Inflammatory macrophage treated with lipopolysaccharide for 4 hours (primary cell): ENCODE measurements around the gene PRTG.
"Not testable (repeated sequence)": the region's sequence is repeated elsewhere in the genome, so short reads cannot be mapped to it uniquely, and the experiment has no call there.

Source experiments
- DNase-seq: peaks from one replicate; pipeline ENCODE4 v3.0.0-alpha.2; 2020

The PRTG gene

GRCh38 chr15:55742927-55743728 lies at the start of gene PRTG:
Gene PRTG (minus strand): TSS chr15:55743152. CDS start chr15:55742931, 221 bp downstream.
- DNase-seq, result no peak

DNA sequence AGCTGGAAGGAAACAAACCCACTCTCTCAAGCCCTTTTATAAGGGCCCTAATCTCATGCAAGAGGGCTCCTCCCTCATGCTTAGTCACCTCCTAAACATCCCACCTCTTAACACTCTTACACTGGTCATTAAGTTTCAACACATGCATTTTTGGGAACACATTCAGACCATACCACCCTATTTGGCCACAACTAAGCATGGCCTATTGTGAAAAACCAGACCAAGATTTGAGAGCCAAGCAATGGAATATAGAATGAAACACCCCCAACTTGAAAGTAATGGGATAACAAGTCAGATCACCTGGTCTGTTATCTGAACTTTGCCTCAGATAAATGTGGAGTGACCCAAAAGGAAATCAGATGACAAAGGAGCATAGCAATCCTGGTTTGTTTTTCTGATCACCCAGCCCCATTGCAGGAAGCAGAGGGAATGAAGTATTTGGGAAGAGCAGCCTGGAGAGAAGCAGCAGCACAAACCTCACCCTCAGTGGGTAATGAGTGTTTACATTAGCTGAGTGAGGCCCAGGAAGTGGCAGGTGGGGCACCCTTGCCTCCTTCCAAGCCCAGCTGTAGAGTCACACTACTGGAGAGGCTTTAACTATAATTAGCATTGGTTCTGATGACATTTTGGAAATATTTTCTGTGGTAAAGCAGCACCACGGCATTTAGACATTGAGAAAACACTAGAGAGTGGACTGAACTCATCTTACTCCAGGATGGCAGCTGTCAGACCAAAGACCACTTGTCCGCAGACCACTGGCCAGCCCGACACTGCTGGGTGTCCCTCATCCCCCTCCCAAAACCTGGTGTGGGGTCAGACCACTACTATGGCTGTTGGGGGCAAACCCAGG lies 48.8 kb upstream of the PRTG start:
- no peak for DNase-seq

GRCh38 chr15:55789066-55789660 lies 46.2 kb upstream of the PRTG start:
- no peak for DNase-seq

- DNase-seq, result no peak
Measured at GRCh38 chr15:55786341-55786740, 43.4 kb upstream of the PRTG start.

- DNase-seq, result not testable (repeated sequence)
Measured at GRCh38 chr15:55785593-55785992, 42.6 kb upstream of the PRTG start.

DNA sequence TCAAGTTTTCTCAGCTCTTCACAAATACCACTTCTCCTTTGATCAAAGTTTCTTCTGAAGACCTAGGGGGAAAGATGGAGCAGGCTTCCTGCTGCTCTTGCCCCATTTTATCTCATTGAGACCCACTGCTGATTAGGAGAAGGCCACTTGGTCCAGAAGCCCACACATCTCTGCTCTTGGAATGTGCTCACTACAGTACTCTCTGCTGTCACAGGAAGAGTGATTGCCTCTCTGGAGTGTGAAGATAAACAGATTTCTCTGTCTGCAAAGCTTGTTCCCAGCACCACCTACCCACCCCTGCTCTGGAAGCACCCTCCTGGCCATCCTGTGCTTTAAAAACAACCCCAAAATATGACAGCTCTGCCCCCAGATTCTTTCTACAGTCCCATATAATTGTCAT lies 41.3 kb upstream of the PRTG start:
- DNase-seq, result no peak

DNA sequence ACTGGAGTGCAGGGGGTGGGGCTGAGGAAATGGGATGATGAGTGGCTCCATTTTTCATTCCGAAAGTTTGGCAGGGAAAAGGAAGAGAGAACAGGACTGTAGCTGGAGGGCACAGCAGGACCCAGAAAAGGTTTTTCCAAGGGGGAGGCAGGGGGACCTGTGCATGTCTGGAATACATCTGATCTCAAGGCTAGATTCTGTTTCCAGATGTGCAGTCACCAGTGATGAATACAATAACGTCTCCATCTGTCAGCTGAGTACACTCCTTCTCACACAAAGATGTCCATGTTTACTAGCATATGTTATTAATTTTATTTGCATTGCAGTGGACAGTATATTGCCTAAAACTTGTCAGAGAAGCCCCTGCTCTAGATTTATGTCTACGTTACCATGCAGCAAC lies 39.9 kb upstream of the PRTG start:
- no peak for DNase-seq

DNA sequence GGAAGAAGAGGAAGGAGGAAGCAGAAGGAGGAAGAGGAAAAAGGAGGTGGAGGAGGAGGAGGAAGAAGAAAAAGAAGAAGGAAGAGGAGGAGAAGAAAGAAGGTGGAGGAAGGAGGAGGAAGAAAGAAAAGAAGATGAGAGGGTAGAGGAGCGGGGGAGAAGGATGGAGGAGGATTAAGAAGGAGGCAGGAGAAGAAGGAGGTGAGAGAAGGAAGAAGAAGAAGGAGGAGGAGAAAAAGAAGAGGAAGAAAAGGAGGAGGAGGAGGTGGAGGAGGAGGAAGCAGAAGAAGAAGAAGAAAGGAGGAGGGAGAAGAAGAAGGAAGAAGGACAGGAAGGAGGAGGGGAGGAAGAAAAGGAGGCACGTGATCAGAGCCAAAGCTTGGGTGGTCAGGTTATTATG lies 37.3 kb upstream of the PRTG start:
- no peak for DNase-seq

DNA sequence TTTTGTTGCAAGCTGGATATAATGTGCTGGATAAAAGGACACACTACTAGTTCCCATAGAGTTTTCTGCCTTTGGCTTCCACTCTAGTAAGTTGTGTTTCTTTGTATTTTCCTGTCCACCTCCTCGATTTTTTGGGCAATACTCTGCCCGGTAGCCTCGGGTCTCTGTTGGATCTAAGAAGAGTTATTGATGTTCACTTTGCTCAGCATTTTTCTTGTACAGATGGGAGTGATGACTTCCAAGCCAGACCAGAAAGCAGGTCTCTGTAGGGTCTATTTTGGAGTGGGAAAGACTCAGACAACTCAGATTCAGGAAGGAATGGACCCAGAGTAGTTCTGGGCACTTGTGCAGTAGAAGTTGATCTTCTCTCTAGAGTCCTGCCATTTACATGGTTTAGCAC lies 36.0 kb upstream of the PRTG start:
- no peak for DNase-seq

GRCh38 chr15:55775316-55775715 lies 32.4 kb upstream of the PRTG start:
- DNase-seq, result no peak

DNA sequence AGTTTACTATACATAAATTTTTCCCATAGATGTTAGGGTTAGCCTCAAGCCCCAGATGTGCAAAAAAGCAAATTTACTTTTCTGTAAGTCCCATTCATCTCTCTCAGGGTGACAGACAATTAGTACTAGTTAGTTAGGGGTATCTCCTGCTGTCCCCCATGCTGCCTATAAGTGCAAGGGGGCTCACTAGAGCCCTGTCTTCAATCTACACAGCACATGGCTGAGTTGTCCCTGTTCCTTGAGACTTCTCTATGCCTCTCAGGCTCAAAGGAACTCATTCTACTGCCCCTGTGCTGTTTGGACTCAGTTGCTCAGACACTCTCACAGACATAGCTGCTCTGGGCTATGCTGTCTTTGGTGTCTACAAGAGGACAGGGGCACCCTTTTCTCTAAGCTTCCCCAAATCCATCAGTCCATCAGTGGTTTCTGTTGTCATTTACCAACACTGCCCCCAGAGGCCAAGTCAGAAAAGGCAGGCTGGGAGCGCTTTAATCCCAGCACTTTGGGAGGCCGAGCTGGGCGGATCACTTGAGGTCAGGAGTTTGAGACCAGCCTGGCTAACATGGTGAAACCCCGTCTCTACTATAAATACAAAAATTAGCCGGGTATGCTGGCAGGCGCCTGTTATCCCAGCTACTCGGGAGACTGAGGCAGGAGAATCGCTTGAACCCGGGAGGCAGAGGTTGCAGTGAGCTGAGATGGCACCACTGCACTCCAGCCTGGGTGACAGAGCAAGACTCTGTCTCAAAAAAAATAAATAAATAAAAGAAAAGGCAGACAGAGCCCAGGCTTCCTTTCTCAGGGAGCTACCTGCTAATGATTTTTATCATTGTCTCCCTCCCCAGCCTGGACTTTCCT lies 31.4 kb upstream of the PRTG start:
- peak; percentile 50 for DNase-seq

GRCh38 chr15:55770806-55771205 lies 27.9 kb upstream of the PRTG start:
- no peak for DNase-seq

DNA sequence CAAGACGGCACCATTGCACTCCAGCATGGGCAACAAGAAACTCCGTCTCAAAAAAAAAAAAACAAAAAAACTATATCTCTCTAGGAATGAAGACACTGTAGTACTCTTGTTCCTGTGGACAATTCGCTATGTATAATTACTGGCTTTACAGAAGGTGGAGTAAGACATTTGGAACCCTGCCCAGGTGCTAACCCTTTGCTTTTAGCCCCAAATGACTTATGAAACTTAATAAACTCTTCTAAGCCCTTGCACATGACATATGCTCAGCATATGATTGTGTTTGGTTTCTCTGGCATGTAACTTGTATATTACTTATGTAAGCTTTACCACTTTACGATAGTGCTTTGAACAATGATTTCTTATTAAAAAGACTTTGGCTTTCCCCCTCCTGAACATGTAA lies 27.3 kb upstream of the PRTG start:
- no peak for DNase-seq

DNA sequence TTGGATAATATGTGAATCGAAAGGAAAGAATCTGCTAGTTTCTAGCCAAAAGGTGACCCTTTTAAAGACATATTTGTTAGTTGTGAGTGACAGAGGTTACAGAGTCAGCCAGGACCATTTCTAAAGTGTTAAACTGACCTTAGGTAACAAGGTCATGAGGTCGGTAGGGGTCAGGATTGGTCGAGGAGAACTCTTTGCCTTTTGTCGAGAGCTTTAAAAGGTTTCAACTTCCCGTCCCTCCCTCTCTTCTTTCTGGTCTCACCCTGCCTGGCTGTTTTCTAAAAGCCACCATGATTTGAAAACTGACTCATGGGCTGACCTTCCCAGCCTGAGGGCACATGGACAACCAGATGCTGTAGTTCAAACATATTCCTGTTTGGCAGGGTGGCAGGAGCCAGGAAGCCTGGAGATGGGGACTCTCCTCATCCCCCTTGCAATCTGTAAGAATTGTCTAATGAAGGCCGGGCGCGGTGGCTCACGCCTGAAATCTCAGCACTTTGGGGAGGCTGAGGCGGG lies 25.8 kb upstream of the PRTG start:
- DNase-seq, result no peak

- DNase-seq, result no peak
Measured at GRCh38 chr15:55766676-55767075, 23.7 kb upstream of the PRTG start.

GRCh38 chr15:55764398-55764797 lies 21.4 kb upstream of the PRTG start:
- no peak for DNase-seq

DNA sequence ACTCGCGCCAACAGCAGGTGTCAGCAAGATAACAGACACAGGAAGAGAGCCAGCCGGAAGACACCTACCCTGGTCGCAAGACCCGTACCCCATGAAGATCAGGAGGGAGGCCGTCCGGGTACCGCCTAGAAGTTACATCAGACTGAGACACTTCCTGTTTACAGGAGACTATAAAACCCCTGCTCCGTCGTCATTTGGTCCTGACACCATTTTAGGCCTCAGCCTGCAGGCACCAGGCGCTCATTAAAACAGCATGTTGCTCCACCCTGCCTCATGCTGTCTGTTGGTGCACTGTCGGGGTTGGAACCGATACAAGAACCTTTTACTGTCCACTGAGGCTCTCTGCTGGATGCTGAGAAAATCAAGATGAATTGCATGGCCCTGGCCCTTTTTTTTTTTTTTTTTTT lies 15.6 kb upstream of the PRTG start:
- no peak for DNase-seq

GRCh38 chr15:55753433-55753832 lies 10.5 kb upstream of the PRTG start:
- not testable (repeated sequence) for DNase-seq

DNA sequence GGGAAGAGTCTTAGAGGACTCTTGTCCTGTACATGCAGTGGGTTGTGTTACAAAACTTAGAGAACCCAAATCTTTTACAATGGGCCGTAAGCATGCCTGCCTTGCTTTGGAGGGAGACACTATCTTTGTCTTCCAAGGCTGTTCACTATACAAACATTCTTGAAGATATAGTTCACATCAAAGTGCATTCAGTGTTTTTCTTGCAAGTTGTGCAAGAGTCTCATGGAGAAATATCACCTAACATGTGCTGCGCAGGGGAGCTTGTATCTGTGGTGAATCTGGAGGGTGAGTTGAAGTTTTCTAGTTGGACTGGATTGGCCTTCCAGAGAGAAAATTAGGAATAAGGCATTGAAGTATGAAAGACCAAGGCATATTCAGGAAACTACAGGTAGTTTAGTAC lies 7.8 kb upstream of the PRTG start:
- DNase-seq, result no peak

- no peak for DNase-seq
Measured at GRCh38 chr15:55743729-55744655, 1.0 kb upstream of the PRTG start.

DNA sequence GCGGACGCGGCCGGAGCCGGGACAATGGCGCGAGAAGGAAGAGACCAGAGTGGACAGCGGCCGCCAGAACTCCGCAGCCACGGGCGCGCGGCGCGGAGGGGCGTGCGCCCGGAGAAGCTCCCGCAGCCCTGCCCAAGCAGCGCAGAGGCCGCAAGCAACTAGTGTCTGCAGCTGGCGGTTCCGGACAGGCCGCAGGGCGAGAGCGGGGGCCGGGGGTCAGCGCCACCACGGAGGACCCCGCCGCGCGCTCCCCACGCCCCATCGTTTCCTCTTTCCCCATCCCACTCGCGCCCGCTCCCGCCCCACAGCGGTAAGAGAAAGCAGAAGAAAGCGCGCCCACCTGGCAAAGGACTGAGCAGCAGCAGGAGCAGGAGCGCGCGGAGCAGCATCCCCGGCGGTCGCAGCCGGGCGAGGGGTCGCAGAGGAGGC lies 440 bp downstream of the PRTG start:
- DNase-seq, result no peak
